Measurements from ENCODE around the gene PLB1.

DNA sequence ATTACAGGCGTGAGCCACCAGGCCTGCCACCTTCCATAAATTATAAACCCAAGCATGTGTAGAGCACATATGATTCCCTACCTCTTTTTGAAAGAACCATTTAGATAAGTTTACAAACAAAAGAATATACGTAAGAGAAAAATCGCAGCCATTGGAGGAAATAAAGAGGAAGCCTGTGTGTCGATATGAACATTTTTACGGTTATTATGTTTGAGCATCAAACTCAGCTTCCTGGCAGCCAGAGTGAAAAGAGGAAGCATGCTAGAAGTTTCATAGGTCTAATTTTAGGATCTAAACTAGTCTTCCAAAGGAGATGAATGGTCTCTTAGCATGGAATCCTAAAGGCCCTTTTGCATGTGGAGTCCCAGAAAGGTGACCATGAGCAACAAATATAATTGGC, 104.3 kb downstream of the PLB1 start:
- TF ChIP-seq, protein P1, sequence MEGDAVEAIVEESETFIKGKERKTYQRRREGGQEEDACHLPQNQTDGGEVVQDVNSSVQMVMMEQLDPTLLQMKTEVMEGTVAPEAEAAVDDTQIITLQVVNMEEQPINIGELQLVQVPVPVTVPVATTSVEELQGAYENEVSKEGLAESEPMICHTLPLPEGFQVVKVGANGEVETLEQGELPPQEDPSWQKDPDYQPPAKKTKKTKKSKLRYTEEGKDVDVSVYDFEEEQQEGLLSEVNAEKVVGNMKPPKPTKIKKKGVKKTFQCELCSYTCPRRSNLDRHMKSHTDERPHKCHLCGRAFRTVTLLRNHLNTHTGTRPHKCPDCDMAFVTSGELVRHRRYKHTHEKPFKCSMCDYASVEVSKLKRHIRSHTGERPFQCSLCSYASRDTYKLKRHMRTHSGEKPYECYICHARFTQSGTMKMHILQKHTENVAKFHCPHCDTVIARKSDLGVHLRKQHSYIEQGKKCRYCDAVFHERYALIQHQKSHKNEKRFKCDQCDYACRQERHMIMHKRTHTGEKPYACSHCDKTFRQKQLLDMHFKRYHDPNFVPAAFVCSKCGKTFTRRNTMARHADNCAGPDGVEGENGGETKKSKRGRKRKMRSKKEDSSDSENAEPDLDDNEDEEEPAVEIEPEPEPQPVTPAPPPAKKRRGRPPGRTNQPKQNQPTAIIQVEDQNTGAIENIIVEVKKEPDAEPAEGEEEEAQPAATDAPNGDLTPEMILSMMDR (conservative IDR thresholded peaks at IDR 0.05; ENCODE audit: low read length), result no peak
- TF ChIP-seq EZH2phosphoT487 (IDR thresholded peaks at IDR 0.05; ENCODE audit: borderline replicate concordance, low read depth, low read length), result no peak
